H1 (cell line): ENCODE results near the gene RAB3GAP1. TPM values are rescaled to one million over a fixed set of nuclear protein-coding genes. Genes with fewer than 3 reads are reported as not detected.

Source experiments
- KDM5A ChIP-seq: fragments of 200-600 bp; IDR thresholded peaks from 2 replicates; pipeline ENCODE4 v1.7.1; 2012; ENCODE audit warnings: mild to moderate bottlenecking, low read length, inconsistent platforms, mixed read lengths
- NANOG ChIP-seq: IDR thresholded peaks from 2 replicates; pipeline ENCODE4 v1.6.1; 2011; ENCODE audit warnings: low read length, low read depth, mild to moderate bottlenecking, inconsistent platforms; ENCODE audit not compliant: insufficient read depth, poor library complexity, severe bottlenecking
- RFX5 ChIP-seq: IDR thresholded peaks from 2 replicates; pipeline ENCODE4 v1.6.1; 2011; ENCODE audit warnings: low read depth, low read length, improper control_type of control experiment, borderline replicate concordance
- TAF7 ChIP-seq: optimal IDR thresholded peaks from 2 replicates; pipeline ENCODE3; 2011; ENCODE audit warnings: low read depth, mild to moderate bottlenecking, inconsistent platforms, low read length, moderate library complexity, borderline replicate concordance
- polyA plus RNA-seq, 7 experiments: library from polyadenylated mRNA; depleted of rRNA in 3 of 7; stranded (reverse) in 5 of 7; unstranded in 2 of 7; fragments of >200 nt in 5 of 7; fragments of 200-250 nt in 2 of 7; gene quantifications; 1 replicate in 5 of 7; 2 replicates in 1 of 7; 4 replicates in 1 of 7; pipeline versions ENCODE4 v1.2.1 to v1.2.3, GENCODE V29; 2011 to 2013; ENCODE audit warnings: missing spikeins in 2 of 7, mixed read lengths in 2 of 7
- total RNA-seq: library from RNA; stranded (reverse); fragmentation: NEBNext Ultra II Directional; extraction: Animal tissue kit (Norgen Biotek cat#: 25700); gene quantifications from 2 replicates; pipeline ENCODE4 v1.2.1, GENCODE V29; 2021

Gene RAB3GAP1
- total and polyA plus RNA-seq, 2 of the 8 experiments (the other 6 are each of a cell fraction or from before 2014, with no cell fraction given): 9.8 to 28.6 TPM

DNA sequence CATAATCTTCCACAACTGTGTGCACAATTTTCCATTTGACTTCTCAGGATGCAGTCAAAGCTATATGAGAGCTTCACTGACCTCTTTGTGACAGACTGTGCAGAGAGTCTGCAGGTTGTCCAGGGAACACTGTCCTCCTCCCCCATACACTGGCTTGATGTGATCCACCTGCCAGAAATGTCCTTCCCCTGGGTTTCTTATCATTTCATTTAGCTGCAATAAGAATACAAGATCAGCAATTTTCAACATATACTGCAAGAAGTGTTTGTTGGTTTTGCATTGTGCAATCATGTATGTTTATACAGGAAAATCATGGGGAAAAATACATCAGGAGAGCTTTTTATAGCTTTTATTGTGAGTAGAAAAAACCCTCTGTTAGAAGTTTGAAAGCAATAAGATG, 150.7 kb downstream of the RAB3GAP1 start (continued):
- TF ChIP-seq TAF7 (no peak), KDM5A (no peak), NANOG (no peak), RFX5 (no peak)
